Gastroesophageal sphincter (tissue), 4 donors: ENCODE results near the gene PRM1. TPM values are rescaled to one million over a fixed set of nuclear protein-coding genes. Genes with fewer than 3 reads are reported as not detected.

Experiments
- ATAC-seq: fragments of 150-250 bp; one replicate; pipeline ENCODE4 v1.9.1; 2016; ENCODE audit warnings: mild to moderate bottlenecking, moderate library complexity
- H3K27ac ChIP-seq, 4 donors: fragments of 200-600 bp; sonication (generic) in 3 of 4; 1 replicate in 3 of 4; 2 replicates in 1 of 4; pipeline ENCODE4 v1.5.1; 2016 to 2019
- H3K27me3 ChIP-seq: fragments of 200-600 bp; sonication (generic); one replicate; pipeline ENCODE4 v1.5.1; 2019
- H3K36me3 ChIP-seq, 2 donors: fragments of 200-600 bp; sonication (generic); one replicate each; pipeline ENCODE4 v1.5.1; 2019; ENCODE audit warnings: control low read depth in 1 of 2
- H3K4me1 ChIP-seq, 3 donors: fragments of 200-600 bp; sonication (generic); 1 replicate in 2 of 3; 2 replicates in 1 of 3; pipeline ENCODE4 v1.5.1; 2016 to 2019; ENCODE audit warnings: control low read depth in 2 of 3
- H3K4me3 ChIP-seq, 2 donors: fragments of 200-600 bp; sonication (generic); one replicate each; pipeline ENCODE4 v1.5.1; 2019; ENCODE audit warnings: mild to moderate bottlenecking in 1 of 2, moderate library complexity in 1 of 2
- H3K9me3 ChIP-seq, 3 donors: fragments of 200-600 bp; sonication (generic); one replicate each; pipeline ENCODE4 v1.5.1; 2017 to 2019; ENCODE audit warnings: control low read depth in 2 of 3
- CTCF ChIP-seq, 4 experiments: fragments of 200-600 bp in 2 of 4; fragments of 450-650 bp in 2 of 4; sonication (generic) in 1 of 4; IDR thresholded peaks; one replicate each; pipeline ENCODE4 v1.5.1; 2017 to 2019; ENCODE audit warnings: antibody characterized with exemption in 4 of 4, mild to moderate bottlenecking in 2 of 4, moderate library complexity in 2 of 4
- EP300 ChIP-seq: sonication (generic); formaldehyde crosslinking; IDR thresholded peaks from one replicate; pipeline ENCODE4 v1.6.1; 2017; ENCODE audit warnings: antibody characterized with exemption, mild to moderate bottlenecking
- POLR2A ChIP-seq, 2 donors: fragments of 450-650 bp; IDR thresholded peaks; one replicate each; pipeline ENCODE4 v1.6.1; 2017; ENCODE audit warnings: antibody characterized with exemption in 2 of 2, mild to moderate bottlenecking in 2 of 2, moderate library complexity in 1 of 2
- POLR2AphosphoS5 ChIP-seq: sonication (generic); formaldehyde crosslinking; IDR thresholded peaks from one replicate; pipeline ENCODE4 v1.6.1; 2017; ENCODE audit warnings: antibody characterized with exemption
- WGBS, 2 donors: methylation state at CpG; one replicate each; pipeline ENCODE4 v1.1.5; 2018; ENCODE audit warnings: low coverage in 1 of 2; 5-methylcytosine and 5-hydroxymethylcytosine counted together
- total RNA-seq, 4 donors: library from RNA; depleted of rRNA; stranded (reverse); fragments of >200 nt; gene quantifications; one replicate each; pipeline ENCODE4 v1.1.0, GENCODE V29; 2016

Gene PRM1
- total RNA-seq, 4 donors from 2014 or later, result not detected

- Histone ChIP-seq H3K4me1 (peaks cover 0 to 9% (median 0%) of the 10 kb centered on the region in 3 donors), H3K9me3 (no peaks in the 10 kb centered on the region), H3K27me3 (no peaks in the 10 kb centered on the region), H3K27ac (no peak overlapping the region), H3K36me3 (no peaks in the 10 kb centered on the region), H3K4me3 (no peak overlapping the region)
- no peak for ATAC-seq
- WGBS, 2 donors, result 88% methylated on average over 4 of the region's 5 CpGs; no CpG with 5 or more reads in 1 of the 2 donors
- no peak for TF ChIP-seq EP300
- TF ChIP-seq POLR2AphosphoS5, result no peak
- TF ChIP-seq POLR2A (IDR thresholded peaks at IDR 0.05), result no peak
- no peak for TF ChIP-seq CTCF (IDR thresholded peaks at IDR 0.05)
Measured at GRCh38 chr16:11235703-11235991, 45.5 kb downstream of the PRM1 start.

GRCh38 chr16:11234884-11235702 is 46.0 kb downstream of the PRM1 start:
- no peak for ATAC-seq

GRCh38 chr16:11233727-11234376 is 47.3 kb downstream of the PRM1 start:
- 59 to 86% methylated on average over 3 to 4 of the region's 8 CpGs for WGBS, 2 donors
- H3K27ac ChIP-seq, result no peak overlapping the region
- no peak for ATAC-seq

More at GRCh38 chr16:11234884-11235702, 46.0 kb downstream of the PRM1 start:
- no peaks in the 10 kb centered on the region for H3K36me3 ChIP-seq
- no peak overlapping the region for H3K27ac ChIP-seq
- H3K4me1 ChIP-seq, result peaks cover 0 to 9% (median 0%) of the 10 kb centered on the region in 3 donors
- no peaks in the 10 kb centered on the region for H3K9me3 ChIP-seq
- H3K4me3 ChIP-seq, result no peak overlapping the region
- 87 to 95% methylated on average over 7 to 13 of the region's 13 CpGs for WGBS, 2 donors
- H3K27me3 ChIP-seq, result no peaks in the 10 kb centered on the region
- no peak for TF ChIP-seq EP300
- no peak for TF ChIP-seq POLR2AphosphoS5
- no peak for TF ChIP-seq CTCF (IDR thresholded peaks at IDR 0.05)
- no peak for TF ChIP-seq POLR2A (IDR thresholded peaks at IDR 0.05)

GRCh38 chr16:11232852-11233726 is 48.0 kb downstream of the PRM1 start:
- WGBS, 2 donors, result 20% methylated on average over 1 of the region's 35 CpGs

More at GRCh38 chr16:11233727-11234376, 47.3 kb downstream of the PRM1 start:
- Histone ChIP-seq H3K9me3 (no peaks in the 10 kb centered on the region), H3K36me3 (no peaks in the 10 kb centered on the region), H3K4me3 (no peak overlapping the region), H3K27me3 (no peaks in the 10 kb centered on the region), H3K4me1 (peaks cover 0 to 9% (median 0%) of the 10 kb centered on the region in 3 donors)
- no peak for TF ChIP-seq EP300
- TF ChIP-seq POLR2A (IDR thresholded peaks at IDR 0.05), result no peak

More at GRCh38 chr16:11232852-11233726, 48.0 kb downstream of the PRM1 start:
- Histone ChIP-seq H3K9me3 (no peaks in the 10 kb centered on the region), H3K4me3 (peak overlapping the region in 1 of 2 donors; percentile 1), H3K27me3 (no peaks in the 10 kb centered on the region), H3K4me1 (peaks cover 0 to 9% (median 0%) of the 10 kb centered on the region in 3 donors), H3K27ac (peak overlapping the region in 1 of 4 donors; percentile 48), H3K36me3 (no peaks in the 10 kb centered on the region)
- TF ChIP-seq CTCF (IDR thresholded peaks at IDR 0.05) (no peak), EP300 (no peak)
- ATAC-seq, result peak; percentile 53
